GF-D8 (cell line): Measurements from ENCODE around the gene AGAP1.

Source experiments
- DNase-seq: peaks from one replicate; lab custom pipeline; 2025; lab: John Stamatoyannopoulos, UW

Gene AGAP1

GRCh38 chr2:236008857-236009256 is 515.0 kb downstream of the AGAP1 start:
- DNase-seq, result no peak

DNA sequence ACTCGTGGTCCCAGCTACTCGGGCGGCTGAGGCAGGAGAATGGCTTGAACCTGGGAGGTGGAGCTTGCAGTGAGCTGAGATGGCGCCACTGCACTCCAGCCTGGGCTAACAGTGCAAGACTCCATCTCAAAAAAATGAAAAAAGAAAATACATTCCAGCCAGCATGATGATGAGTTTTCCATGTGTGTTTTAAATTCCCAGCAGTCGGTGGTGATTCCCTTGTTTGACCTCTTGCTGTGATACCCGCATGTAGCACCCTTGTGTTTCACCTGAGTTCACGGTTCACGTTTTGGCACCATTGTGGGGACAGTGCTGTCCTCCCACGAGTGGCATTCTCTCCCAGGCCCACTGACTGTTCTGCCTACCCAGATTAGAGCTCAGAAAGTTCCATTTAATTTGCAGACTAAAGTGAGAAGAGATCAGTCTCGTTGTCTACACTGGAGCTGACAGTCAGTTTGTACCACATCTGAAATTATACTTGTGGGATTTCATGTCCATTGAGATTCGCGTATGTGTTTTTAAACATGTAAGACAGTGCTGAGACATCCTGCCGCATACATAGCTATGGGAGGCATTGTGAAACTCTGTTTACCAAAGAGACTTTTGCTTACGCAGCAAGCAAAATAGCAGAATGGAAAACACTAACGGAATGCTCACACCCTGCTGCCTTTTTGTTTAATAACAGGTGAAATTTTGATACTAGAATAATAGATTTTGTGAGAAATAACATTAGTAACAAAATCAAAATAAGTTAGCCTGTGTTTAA is 517.3 kb downstream of the AGAP1 start:
- DNase-seq, result no peak

DNA sequence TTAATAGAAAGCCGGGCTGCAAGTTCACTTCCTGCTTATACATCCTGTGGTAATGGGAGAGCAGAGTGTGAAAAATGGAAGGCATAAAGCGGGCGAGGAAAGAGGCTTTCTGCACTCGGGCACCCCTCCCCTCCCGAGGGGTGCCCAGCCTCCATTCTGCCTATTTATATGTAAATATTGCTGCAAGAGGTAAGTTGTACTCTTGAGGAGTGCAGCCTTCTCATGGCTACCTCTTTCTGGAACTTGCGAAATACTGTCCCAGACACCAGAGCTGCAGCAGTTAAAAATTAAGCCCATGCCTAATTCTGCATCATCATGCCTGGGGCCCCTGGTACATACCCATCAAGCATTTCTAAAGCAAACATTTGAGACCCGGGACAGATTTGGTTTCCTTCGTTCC is 518.3 kb downstream of the AGAP1 start:
- no peak for DNase-seq

DNA sequence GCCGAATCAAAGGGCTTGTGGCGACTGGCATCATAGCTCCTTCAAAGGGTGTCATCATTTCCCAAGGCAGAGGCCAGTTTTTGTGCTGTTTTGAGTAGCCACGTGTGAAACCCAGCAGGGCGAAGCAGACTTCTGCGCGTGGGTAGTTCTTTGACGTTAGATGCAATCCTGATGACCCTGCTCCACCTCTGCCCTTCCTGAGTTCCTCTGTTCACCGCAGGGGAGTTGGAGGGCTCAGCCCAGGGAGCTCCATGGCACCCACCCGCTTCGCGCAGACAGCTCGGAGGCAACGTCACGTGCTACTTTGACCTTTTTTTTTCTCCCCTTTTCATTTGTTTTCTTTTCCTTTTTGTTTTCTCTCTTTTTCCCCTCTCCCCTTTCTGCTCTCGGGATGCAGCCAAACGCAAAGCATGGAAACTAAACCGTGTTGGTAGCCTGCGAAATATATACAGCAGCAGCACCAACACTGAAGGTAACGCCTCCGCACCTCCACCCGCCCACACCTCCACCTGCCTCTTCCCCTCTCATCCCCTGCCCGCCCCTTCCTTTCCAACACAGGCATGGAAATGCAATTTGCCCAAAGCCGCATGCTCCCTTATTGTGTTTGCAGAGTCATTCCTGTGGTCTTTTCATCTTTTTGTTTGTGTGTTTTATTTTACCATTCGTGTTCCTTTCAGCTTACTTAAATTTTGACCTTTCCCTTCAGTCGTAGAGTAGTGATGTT is 520.7 kb downstream of the AGAP1 start:
- DNase-seq, result no peak

- DNase-seq, result no peak
These were observed 521.3 kb downstream of the AGAP1 start for GRCh38 chr2:236015171-236015570.

DNA sequence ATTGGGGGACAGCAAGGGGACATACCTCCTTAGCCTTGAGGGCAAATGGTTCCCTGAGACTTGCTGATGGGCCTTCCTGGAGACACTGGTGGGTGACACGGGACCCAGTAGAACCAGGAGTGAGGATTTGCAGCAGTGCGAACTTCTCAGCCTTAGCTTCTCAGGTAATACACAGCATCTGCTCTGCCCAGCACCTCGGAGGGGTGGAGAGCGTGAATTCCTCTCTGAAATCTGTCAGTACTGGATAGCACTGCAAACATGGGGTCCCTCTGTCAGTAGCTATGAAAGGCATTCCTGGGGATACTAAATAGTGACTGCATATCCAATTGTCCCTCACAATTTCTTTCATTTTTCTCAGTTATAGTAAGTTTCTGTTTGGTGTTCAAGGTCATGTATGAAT is 522.7 kb downstream of the AGAP1 start:
- no peak for DNase-seq

- no peak for DNase-seq
These were observed 523.6 kb downstream of the AGAP1 start for GRCh38 chr2:236017446-236017845.

DNA sequence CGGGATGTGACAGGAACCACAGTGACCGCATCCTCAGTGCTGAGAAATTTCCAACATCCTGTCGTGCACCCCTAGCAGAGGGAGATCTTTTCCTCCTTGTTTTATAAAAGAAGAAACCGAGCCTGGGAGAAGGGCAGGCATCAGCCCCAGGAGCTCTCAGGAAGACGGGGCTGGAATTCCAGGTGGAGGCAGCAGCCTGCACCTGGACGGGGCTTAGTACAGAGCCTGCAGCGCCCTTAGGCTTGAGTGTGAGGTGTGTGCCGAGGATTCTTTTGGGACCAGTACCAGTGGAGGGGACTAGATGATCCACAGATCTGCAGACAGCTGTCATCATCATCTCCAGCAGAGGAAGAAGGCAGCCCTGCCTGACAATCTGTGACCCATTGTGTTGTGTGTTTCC is 525.6 kb downstream of the AGAP1 start:
- no peak for DNase-seq

- DNase-seq, result no peak
These were observed 527.7 kb downstream of the AGAP1 start for GRCh38 chr2:236021499-236022057.

DNA sequence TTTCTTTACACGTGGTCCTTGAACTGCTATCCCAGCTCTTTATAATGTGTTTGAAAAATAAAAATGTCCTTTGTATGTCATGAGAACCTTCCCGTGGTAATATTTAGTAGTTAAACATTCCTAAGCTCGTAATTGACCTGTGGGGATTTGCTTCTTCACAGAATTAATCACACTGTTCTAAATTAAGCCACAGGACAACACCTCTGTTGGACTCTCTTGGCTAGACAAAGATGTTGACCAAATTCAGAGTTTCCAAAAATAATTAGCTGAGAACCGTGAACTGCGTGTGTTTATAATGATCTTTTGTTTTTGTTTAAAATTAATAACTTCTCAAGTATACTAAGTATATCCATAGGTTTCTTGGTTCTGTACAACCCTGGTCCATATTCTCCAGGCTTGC is 528.3 kb downstream of the AGAP1 start:
- DNase-seq, result no peak

DNA sequence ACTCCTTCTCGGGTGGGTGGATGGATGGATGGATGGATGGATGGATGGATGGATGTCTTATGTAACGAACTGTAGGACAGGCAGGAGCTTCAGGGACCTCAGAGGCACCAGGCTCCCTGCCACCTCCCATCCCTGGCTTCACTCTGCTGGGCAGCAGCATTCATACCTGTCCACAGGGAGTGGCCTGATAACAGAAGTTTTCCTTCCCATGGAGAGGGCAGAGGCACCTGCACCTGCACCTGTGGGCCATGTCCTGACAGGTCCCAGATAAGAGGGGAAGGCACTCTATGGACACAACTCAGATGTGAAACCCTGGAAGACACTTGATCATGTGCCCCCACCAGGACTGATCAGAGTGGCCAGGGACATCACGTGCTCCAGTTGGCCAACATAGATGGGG is 532.0 kb downstream of the AGAP1 start:
- no peak for DNase-seq

GRCh38 chr2:236026841-236027240 is 533.0 kb downstream of the AGAP1 start:
- DNase-seq, result no peak

- no peak for DNase-seq
These were observed 534.2 kb downstream of the AGAP1 start for GRCh38 chr2:236028066-236028465.

- no peak for DNase-seq
These were observed 539.6 kb downstream of the AGAP1 start for GRCh38 chr2:236033462-236033861.

- DNase-seq, result no peak
These were observed 541.1 kb downstream of the AGAP1 start for GRCh38 chr2:236034974-236035373.

DNA sequence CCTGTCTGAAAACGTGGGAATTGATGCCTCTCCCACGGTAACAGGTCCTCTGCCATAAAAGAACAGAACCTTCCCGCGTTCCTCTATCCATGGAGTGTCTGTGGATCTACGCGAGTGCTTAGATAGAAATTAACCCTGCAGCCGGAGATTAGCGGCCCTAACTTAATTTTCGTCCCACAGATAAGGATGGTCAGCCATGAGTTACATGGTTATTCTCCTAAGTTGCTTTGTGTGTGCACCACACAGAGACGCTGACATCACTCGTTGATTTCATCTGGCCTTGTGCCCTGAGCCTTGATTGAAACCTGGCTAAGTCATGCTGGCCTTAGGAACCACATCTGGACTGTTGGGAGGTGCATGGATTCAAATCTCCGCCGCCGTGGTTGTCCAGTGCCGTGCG is 542.2 kb downstream of the AGAP1 start:
- no peak for DNase-seq

- no peak for DNase-seq
These were observed 544.3 kb downstream of the AGAP1 start for GRCh38 chr2:236038096-236038495.

DNA sequence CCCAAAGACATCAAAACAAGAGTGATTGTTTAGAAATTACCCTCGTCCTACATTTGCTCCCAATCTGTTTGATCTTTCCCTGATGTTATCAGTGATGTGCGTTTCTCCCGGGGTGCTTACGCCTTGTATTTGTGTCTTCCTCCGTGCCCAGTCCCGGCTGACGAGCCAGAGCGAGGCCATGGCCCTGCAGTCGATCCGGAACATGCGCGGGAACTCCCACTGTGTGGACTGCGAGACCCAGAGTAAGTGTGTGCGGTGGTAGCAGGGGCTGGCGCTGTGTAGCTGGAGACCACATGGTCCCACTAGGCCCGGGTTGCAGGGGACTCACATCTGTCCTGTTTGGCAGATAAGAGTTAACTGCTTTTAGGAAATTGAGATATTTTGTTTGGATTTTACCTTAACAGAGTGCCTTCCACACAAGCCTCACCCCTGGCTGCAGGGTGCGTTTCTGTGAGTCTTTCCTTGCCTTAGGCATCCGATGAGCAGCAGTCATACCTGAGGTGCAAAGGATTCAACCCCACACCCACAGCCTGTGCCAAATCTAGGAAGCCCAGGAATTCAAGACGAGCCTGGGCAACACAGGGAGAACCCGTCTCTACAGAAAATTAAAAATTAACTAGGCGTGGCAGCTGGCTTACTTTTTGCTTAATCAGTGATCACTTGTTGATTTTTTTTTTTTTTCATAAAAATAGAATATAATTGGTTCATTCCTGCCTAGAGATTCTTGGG is 546.9 kb downstream of the AGAP1 start:
- no peak for DNase-seq

DNA sequence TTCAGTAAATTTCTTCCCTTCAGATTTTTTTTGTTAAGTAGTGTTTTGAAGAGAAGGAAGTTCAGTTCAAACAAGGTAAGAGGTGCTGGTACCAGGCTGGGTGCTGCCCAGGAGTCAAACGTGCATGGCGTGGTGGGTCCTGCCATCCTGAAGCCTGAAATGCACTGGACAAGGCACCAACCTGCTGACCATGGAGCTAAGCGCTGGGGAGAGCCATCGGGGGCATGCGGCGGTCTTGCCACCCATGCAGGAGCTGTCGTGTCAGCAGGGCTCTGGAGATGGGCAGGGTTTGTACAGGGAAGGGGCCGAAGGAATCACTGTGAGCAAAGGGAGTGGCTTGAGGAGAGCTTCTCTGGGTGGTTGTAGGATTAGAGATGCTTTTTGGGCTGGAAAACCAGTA is 547.8 kb downstream of the AGAP1 start:
- DNase-seq, result no peak

DNA sequence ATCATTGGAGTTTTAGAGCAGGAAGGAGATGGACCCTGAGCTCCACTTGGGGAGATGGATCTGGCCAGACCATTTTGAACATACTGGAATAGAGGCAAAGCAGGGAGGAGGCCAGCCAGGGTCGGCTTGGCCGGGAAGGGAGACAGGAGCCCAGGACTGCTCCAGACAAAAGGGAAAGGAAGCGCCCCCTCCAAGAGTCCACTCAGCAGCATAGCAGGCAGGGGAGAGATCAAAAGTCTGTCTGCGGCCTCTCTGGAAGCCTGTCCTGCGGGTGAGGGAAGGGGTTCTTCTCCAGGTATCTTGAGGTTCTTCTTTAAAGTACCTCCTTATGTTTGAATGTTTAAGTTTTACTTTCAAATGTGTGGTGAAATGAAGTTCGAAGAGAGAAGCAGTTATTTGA is 548.2 kb downstream of the AGAP1 start:
- DNase-seq, result no peak

GRCh38 chr2:236044191-236044590 is 550.3 kb downstream of the AGAP1 start:
- no peak for DNase-seq
